Progenitor cell of endocrine pancreas (in vitro differentiated cells): Measurements from ENCODE around the gene OVOL3. TPM values are rescaled to one million over a fixed set of nuclear protein-coding genes. Genes with fewer than 3 reads are reported as not detected.

Source experiments
- DNase-seq: peaks from one replicate; pipeline ENCODE4 v3.0.0; 2021; ENCODE audit warnings: low spot score; ENCODE audit not compliant: unreplicated experiment
- H3K27ac Mint-ChIP-seq: 2 replicates; pipeline ENCODE4 v1.8.0; 2021; ENCODE audit warnings: mild to moderate bottlenecking, moderate library complexity, mixed read lengths
- H3K27me3 Mint-ChIP-seq: 2 replicates; pipeline ENCODE4 v1.8.0; 2021; ENCODE audit warnings: mixed read lengths
- H3K36me3 Mint-ChIP-seq: 2 replicates; pipeline ENCODE4 v1.8.0; 2022; ENCODE audit warnings: mixed read lengths; ENCODE audit not compliant: insufficient read depth
- H3K4me1 Mint-ChIP-seq: 2 replicates; pipeline ENCODE4 v1.8.0; 2021; ENCODE audit warnings: low read depth, mixed read lengths
- H3K4me3 Mint-ChIP-seq: 2 replicates; pipeline ENCODE4 v1.8.0; 2021; ENCODE audit warnings: low read depth, mild to moderate bottlenecking, moderate library complexity, mixed read lengths
- H3K9me3 Mint-ChIP-seq: 2 replicates; pipeline ENCODE4 v1.8.0; 2021; ENCODE audit warnings: low read depth, mixed read lengths
- CTCF ChIP-seq: fragments of 200-600 bp; sonication (generic); IDR thresholded peaks from one replicate; pipeline ENCODE4 v1.5.0; 2021; ENCODE audit warnings: antibody characterized with exemption, mild to moderate bottlenecking; ENCODE audit not compliant: unreplicated experiment
- total RNA-seq: library from RNA; stranded (reverse); gene quantifications from 2 replicates; pipeline ENCODE4 v1.2.1, GENCODE V29; 2021

The OVOL3 gene
- total RNA-seq, 1 donor from 2014 or later = not detected

DNA sequence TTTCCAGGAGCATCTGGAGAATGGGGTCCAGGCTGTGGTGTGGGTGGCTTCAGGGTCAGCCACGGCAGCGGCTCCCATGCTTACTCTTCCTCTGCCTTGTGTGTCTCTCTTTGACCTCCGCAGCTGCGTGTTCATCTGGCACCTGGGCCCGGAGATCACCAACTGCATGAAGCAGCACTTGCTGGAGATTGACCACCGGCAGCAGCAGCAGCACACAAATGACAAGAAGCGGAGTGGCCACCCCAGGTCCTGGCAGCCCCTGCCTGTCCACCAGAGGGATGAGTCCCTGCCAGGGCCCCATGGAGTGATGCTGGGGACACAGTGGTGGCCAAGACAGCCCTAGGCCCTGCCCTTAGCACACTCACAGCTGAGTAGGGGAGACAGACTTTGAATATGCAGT lies 18.4 kb upstream of the OVOL3 start:
- H3K27me3 Mint-ChIP-seq = no peaks in the 10 kb centered on the region
- DNase-seq = no peak
- H3K4me1 Mint-ChIP-seq = no peaks in the 10 kb centered on the region
- TF ChIP-seq CTCF = no peak
- H3K27ac Mint-ChIP-seq = no peak overlapping the region
- H3K9me3 Mint-ChIP-seq = no peaks in the 10 kb centered on the region
- H3K36me3 Mint-ChIP-seq = no peaks in the 10 kb centered on the region
- H3K4me3 Mint-ChIP-seq = no peak overlapping the region

DNA sequence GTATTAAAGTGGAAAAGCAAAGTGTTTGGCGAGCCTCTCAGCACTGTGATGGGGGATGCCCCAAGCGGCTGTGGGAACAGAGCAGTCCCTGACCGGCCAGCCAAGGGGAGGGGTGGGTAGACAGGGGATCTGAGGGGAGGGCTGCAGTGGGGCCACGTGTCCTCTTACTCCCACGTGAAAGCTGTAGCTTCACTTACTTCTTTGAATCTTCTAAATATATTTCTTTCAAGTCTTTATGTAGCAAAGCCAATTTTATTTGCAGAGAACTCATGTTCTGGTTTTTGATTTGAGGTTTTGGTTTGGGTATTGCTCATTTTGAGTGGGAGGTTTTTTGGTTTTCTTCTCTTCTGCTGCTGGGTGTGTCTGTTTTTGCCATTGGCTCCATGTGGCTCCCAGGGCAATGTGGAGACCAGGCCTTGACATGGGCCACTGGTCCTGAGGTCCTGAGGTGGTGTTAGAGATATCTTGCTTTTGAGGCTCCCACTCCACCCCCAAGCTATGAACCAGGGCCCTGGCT lies 17.7 kb upstream of the OVOL3 start:
- DNase-seq = no peak
- H3K4me1 Mint-ChIP-seq = no peaks in the 10 kb centered on the region
- no peaks in the 10 kb centered on the region for H3K27me3 Mint-ChIP-seq
- no peak overlapping the region for H3K4me3 Mint-ChIP-seq
- H3K36me3 Mint-ChIP-seq = no peaks in the 10 kb centered on the region
- TF ChIP-seq CTCF = no peak
- H3K27ac Mint-ChIP-seq = no peak overlapping the region
- H3K9me3 Mint-ChIP-seq = no peaks in the 10 kb centered on the region

DNA sequence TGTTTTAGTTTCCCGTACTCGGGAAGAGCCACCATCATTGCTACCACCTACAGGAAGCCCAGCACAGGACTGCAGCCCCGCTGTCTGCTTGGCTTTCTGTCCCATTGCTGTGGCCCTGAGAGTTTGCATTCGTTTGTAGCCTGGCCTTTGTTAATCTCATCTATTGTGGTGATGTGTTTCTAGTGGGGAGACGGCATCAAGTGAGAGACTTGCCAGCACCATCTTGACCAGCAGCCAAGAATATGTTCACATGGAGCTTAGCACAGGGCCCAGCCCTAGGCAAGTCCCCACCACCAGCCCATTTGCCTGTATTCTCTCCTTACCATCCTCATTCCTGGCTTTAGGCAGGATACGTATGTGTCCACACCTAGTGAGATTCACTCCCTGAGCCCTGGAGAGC lies 17.3 kb upstream of the OVOL3 start:
- Mint-ChIP-seq H3K4me1 (no peaks in the 10 kb centered on the region), H3K4me3 (no peak overlapping the region), H3K27ac (no peak overlapping the region), H3K9me3 (no peaks in the 10 kb centered on the region), H3K27me3 (no peaks in the 10 kb centered on the region), H3K36me3 (no peaks in the 10 kb centered on the region)
- DNase-seq = no peak
- no peak for TF ChIP-seq CTCF

GRCh38 chr19:36097036-36097435 lies 13.9 kb upstream of the OVOL3 start:
- Mint-ChIP-seq H3K4me3 (no peak overlapping the region), H3K27ac (no peak overlapping the region), H3K4me1 (no peaks in the 10 kb centered on the region), H3K9me3 (no peaks in the 10 kb centered on the region), H3K36me3 (no peaks in the 10 kb centered on the region), H3K27me3 (no peaks in the 10 kb centered on the region)
- DNase-seq = no peak
- TF ChIP-seq CTCF = no peak

DNA sequence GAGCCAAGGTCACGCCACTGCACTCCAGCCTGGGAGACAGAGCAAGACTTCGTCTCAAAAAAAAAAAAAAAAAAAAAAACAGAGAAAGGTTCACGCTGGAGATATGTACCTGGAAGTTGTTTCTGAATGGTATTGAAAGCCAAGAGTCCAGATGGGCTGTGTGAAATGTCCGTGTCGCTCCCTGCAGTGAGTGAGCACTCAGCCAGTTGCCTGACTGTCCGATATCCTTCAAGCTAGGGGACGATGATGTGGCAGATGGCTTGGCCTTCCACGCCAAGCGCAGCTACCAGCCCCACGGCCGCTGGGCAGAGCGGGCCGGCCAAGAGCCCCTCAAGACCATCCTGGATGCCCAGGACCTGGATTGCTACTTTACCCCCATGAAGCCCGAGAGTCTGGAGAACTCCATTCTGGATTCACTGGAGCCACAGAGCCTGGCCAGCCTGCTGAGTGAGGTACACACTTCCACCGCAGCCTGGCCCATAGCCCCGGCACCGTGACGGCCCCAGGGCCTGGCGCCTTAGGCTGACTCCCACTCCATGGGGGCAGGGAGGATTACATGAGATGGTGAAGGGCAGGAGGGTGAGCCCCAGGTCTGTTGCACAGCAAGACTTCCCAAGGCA lies 11.7 kb upstream of the OVOL3 start:
- H3K4me3 Mint-ChIP-seq = no peak overlapping the region
- no peaks in the 10 kb centered on the region for H3K36me3 Mint-ChIP-seq
- DNase-seq = no peak
- H3K4me1 Mint-ChIP-seq = no peaks in the 10 kb centered on the region
- no peak for TF ChIP-seq CTCF
- H3K27me3 Mint-ChIP-seq = no peaks in the 10 kb centered on the region
- H3K27ac Mint-ChIP-seq = no peak overlapping the region
- H3K9me3 Mint-ChIP-seq = no peaks in the 10 kb centered on the region
